ENCODE results near the gene ZNF688. TPM values are rescaled to one million over a fixed set of nuclear protein-coding genes. Genes with fewer than 3 reads are reported as not detected.

Gene ZNF688
- total and polyA plus RNA-seq, 9 of the 15 experiments (the other 6 are each of a cell fraction or from before 2014, with no cell fraction given): 0.48 to 12.9 (median 4.5) TPM

- Histone ChIP-seq H3K27me3 (ENCODE audit: control insufficient read depth in 2 of 2, insufficient read depth in 2 of 2, low read length in 2 of 2) (no peaks in the 10 kb centered on the region), H3K27ac (ENCODE audit: extremely low read depth, low read depth, low read length) (peak within 1 kb of the TSS; percentile 96), H2AFZ (ENCODE audit: low read depth, low read length) (peak within 1 kb of the TSS; percentile 98), H4K20me1 (replicated peaks; ENCODE audit: control insufficient read depth, insufficient read depth, low read length) (no peaks in the 10 kb centered on the region), H3K36me3 (ENCODE audit: control insufficient read depth, insufficient read depth, low read length) (no peaks in the 10 kb centered on the region; the same call in 2 of the 3 replicates), H3K4me3 (peak within 1 kb of the TSS; percentile 49), H3K4me1 (replicated peaks in 1 of 2; ENCODE audit: control insufficient read depth in 2 of 2, insufficient read depth in 2 of 2, low read length in 2 of 2) (peaks cover 9 to 50% of the 10 kb centered on the region in 2 experiments; a peak in 4 of 5 replicates), H3K79me2 (ENCODE audit: control insufficient read depth, insufficient read depth, low read length) (peaks cover 36% of the 10 kb centered on the region), H3K4me2 (ENCODE audit: insufficient read depth, low read length) (peak within 1 kb of the TSS; percentile 97), H3K9me3 (replicated peaks; ENCODE audit: control insufficient read depth, insufficient read depth, low read depth, low read length) (no peaks in the 10 kb centered on the region), H3K9ac (ENCODE audit: insufficient read depth in 1 of 2, low read depth in 2 of 2, low read length in 2 of 2) (peak within 1 kb of the TSS; percentile 88 to 91), H3K9me1 (ENCODE audit: control insufficient read depth, insufficient read depth, low read length) (no peaks in the 10 kb centered on the region)
- peak; percentile 88 for ATAC-seq
- BruUV-seq (replicated peaks): TSS peak; percentile 67
- POLR2A ChIA-PET: interaction anchor here (0.6 to 4.0 kb wide), 15 partner anchors 10 to 161 kb away, joined by 3 to 31 read pairs (median 4); partner anchors contain the start of gene ZNF764
- CTCF ChIA-PET (ENCODE audit: low intra/inter-chr PET ratio): no interaction called here
- FAIRE-seq: no peak
- intact Hi-C loops (cut with micrococcal nuclease): loop anchor here (2.0 to 10.0 kb wide), 2 partner anchors 88 to 160 kb away; partner anchors contain the start of gene SRCAP
- peak; percentile 83 to 94 (median 88) for DNase-seq (ENCODE audit: extremely low read depth in 1 of 4, low spot score in 3 of 4)
- in situ Hi-C loops (cut with MboI): no loop called here
- under 1% methylated on average over 38 of the region's 70 CpGs for WGBS (ENCODE audit: insufficient coverage, low coverage, missing lambda C conversion rate)
- peak; percentile 54; the same call in 1 of the 2 replicates for TF ChIP-seq NR3C1 (CRISPR knock-in tag; IDR thresholded peaks at IDR 0.05)
- TF ChIP-seq ELF2 (CRISPR knock-in tag; IDR thresholded peaks at IDR 0.05): peak; percentile 99
- TF ChIP-seq CXXC5 (CRISPR knock-in tag; IDR thresholded peaks at IDR 0.05): peak; percentile 96
- no peak; the same call in 1 of the 2 replicates for TF ChIP-seq NR1H2 (CRISPR knock-in tag; IDR thresholded peaks at IDR 0.05)
- no peak for TF ChIP-seq MEF2D (tag; conservative IDR thresholded peaks at IDR 0.05; ENCODE audit: low read depth)
- peak; percentile 72 for TF ChIP-seq PCBP1 (IDR thresholded peaks at IDR 0.05; ENCODE audit: low read depth, low read length, poor library complexity, severe bottlenecking)
- TF ChIP-seq DPF2 (IDR thresholded peaks at IDR 0.05): 0 out of 2 replicates have a peak, but pooled peaks have one; percentile 4
- TF ChIP-seq ZNF232 (CRISPR knock-in tag; IDR thresholded peaks at IDR 0.05): no peak; the same call in none of the 2 replicates
- TF ChIP-seq ARID3B (CRISPR knock-in tag; IDR thresholded peaks at IDR 0.05; ENCODE audit: borderline replicate concordance): no peak
- TF ChIP-seq POLR2G (IDR thresholded peaks at IDR 0.05; ENCODE audit: low read depth, low read length): peak; percentile 82
- TF ChIP-seq ZNF124 (CRISPR knock-in tag; IDR thresholded peaks at IDR 0.05): no peak
- peak; percentile 62; the same call in 1 of the 2 replicates for TF ChIP-seq ATF7 (IDR thresholded peaks at IDR 0.05)
- TF ChIP-seq CTBP1 (IDR thresholded peaks at IDR 0.05; ENCODE audit: borderline replicate concordance): no peak
- TF ChIP-seq ZNF449 (CRISPR knock-in tag; IDR thresholded peaks at IDR 0.05): no peak
- peak; percentile 85 for TF ChIP-seq RBFOX2 (IDR thresholded peaks at IDR 0.05; ENCODE audit: low read depth, low read length)
- no peak for TF ChIP-seq OTX1 (CRISPR knock-in tag; IDR thresholded peaks at IDR 0.05)
- TF ChIP-seq, protein P1, sequence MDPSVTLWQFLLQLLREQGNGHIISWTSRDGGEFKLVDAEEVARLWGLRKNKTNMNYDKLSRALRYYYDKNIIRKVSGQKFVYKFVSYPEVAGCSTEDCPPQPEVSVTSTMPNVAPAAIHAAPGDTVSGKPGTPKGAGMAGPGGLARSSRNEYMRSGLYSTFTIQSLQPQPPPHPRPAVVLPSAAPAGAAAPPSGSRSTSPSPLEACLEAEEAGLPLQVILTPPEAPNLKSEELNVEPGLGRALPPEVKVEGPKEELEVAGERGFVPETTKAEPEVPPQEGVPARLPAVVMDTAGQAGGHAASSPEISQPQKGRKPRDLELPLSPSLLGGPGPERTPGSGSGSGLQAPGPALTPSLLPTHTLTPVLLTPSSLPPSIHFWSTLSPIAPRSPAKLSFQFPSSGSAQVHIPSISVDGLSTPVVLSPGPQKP (CRISPR knock-in tag; IDR thresholded peaks at IDR 0.05): no peak
- TF ChIP-seq DDX20 (tag; IDR thresholded peaks at IDR 0.05; ENCODE audit: low read depth): no peak
- TF ChIP-seq KDM4B (IDR thresholded peaks at IDR 0.05; ENCODE audit: borderline replicate concordance in 2 of 2, low read depth in 1 of 2): peak in 1 of 2 experiments; percentile 32; a peak in 1 of 4 replicates
These were observed 37.0 kb downstream of the ZNF688 start, which contains the start of gene ZNF747 for GRCh38 chr16:30534368-30535105. Gene ZNF747 (minus strand): TSS chr16:30534858. CDS start chr16:30534679, 179 bp downstream.
